ENCODE measurements around the gene MYO1D. TPM values are rescaled to one million over a fixed set of nuclear protein-coding genes. Genes with fewer than 3 reads are reported as not detected.

MYO1D gene
- total RNA-seq, 4 donors from 2014 or later, result 46.3 to 139 (median 80.0) TPM

DNA sequence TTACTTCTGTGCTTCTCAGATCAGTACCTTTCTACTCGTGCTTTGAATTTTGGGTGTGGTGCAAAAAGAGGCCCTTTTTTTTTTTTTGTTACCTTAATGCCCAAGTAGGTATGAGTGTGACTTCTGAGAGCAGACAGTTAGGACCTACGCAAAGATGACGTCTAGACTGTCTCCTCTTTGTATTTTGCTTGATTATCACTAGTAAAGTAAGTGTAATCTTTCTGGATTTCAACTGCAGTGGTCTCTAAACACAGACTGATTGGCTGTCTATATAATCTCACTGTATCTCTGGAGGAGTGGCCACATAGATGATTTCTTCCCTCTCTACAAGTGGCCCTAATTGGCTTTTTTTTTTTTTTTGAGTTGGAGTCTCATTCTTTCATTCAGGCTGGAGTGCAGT, 401.7 kb downstream of the MYO1D start:
- TF ChIP-seq, protein P1, sequence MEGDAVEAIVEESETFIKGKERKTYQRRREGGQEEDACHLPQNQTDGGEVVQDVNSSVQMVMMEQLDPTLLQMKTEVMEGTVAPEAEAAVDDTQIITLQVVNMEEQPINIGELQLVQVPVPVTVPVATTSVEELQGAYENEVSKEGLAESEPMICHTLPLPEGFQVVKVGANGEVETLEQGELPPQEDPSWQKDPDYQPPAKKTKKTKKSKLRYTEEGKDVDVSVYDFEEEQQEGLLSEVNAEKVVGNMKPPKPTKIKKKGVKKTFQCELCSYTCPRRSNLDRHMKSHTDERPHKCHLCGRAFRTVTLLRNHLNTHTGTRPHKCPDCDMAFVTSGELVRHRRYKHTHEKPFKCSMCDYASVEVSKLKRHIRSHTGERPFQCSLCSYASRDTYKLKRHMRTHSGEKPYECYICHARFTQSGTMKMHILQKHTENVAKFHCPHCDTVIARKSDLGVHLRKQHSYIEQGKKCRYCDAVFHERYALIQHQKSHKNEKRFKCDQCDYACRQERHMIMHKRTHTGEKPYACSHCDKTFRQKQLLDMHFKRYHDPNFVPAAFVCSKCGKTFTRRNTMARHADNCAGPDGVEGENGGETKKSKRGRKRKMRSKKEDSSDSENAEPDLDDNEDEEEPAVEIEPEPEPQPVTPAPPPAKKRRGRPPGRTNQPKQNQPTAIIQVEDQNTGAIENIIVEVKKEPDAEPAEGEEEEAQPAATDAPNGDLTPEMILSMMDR (IDR thresholded peaks at IDR 0.05; ENCODE audit: low read depth), result no peak

GRCh38 chr17:32471652-32472051, 405.3 kb downstream of the MYO1D start:
- TF ChIP-seq, protein P1 (IDR thresholded peaks at IDR 0.05; ENCODE audit: low read depth), result no peak

DNA sequence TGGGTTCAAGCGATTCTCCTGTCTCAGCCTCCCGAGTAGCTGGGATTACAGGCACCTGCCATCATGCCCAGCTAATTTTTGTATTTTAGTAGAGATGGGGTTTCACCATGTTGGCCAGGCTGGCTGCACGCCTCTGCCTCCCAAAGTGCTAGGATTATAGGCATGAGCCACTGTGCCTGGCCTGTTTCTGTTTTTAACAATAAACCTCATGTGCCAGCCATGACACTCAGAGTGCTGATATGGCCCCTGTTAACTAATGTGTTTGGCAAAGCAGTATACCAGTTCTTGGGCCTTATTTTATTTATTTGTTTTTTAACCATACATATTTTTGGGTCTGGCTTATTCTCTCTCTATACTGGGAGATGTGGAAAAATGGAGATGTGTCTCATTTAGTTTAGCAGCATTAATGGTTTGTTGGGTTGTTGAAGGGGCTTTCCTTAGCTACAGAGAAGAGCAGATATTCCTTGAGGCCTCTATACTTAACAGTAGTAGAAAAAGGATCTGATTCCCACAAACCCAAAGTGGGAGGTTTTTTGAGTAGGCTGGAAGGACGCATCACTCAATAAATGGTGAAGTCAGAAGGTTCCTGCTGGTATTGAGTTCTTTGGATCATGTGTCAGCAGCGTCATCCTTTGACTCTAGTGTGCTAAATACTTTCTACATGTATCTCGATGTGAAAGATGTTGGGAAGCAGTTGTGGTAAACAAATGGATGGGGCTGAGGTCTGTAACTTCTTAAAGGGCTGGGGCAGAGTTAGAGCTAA, 406.3 kb downstream of the MYO1D start:
- TF ChIP-seq, protein P1 (IDR thresholded peaks at IDR 0.05; ENCODE audit: low read depth), result no peak

- TF ChIP-seq, protein P1 (IDR thresholded peaks at IDR 0.05; ENCODE audit: low read depth), result no peak
These were observed 409.0 kb downstream of the MYO1D start for GRCh38 chr17:32467949-32468348.

GRCh38 chr17:32464374-32464773, 412.6 kb downstream of the MYO1D start:
- TF ChIP-seq, protein P1 (IDR thresholded peaks at IDR 0.05; ENCODE audit: low read depth), result no peak

DNA sequence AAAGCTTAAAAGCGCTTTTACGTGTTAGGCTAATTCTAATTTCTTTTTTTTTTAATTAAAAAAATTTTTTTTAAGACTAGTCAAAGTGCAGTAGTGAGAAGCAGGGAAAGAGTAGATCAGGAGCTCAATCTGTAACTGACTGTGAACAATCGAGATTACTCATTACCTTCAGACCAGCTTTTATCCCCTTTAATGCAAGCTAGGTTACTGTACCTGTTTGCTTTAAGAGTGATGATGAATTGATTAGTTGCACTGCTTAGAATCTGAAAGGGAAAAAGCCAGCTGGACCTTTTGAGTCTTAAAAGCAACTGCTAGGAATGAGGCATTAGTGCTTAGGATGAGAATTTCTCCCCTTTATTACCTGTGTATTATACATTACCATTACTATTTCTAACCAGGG, 413.6 kb downstream of the MYO1D start:
- TF ChIP-seq, protein P1 (IDR thresholded peaks at IDR 0.05; ENCODE audit: low read depth), result no peak

DNA sequence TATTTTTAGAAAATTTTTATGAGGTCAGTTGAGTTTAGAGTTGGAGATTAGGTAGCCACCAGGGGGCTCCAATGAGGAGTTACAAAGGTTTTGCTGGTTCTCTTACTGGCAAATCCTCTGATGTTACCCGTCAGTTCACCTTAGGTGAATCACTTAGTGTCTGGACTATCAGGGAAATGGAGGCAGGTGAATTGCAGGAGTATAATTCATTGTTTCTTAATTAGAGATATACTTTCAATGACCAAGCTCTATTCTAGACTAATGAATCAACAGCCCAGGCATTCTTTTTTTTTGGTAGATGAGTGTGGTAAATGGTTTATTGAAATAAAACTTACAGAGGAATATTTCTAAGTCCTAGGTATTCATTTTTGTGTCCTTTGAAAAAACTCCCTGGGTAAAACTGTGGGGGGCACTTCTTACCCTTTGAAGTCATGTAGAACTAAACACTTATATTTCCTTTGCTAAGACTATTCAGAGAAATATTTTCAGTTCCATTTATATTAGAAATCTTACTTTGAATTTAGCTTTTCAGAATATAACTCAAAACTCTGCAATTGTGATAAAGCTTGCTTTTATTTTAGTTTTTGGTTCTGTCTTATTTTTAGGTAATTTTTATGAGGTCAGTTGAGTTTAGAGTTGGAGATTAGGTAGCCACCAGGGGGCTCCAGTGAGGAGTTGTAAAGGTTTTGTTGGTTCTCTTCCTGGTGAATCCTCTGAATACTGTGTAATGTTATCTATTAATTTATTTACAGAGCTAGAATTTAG, 414.9 kb downstream of the MYO1D start:
- TF ChIP-seq, protein P1 (IDR thresholded peaks at IDR 0.05; ENCODE audit: low read depth), result no peak
